ENCODE data around the gene FXYD6.

DNA sequence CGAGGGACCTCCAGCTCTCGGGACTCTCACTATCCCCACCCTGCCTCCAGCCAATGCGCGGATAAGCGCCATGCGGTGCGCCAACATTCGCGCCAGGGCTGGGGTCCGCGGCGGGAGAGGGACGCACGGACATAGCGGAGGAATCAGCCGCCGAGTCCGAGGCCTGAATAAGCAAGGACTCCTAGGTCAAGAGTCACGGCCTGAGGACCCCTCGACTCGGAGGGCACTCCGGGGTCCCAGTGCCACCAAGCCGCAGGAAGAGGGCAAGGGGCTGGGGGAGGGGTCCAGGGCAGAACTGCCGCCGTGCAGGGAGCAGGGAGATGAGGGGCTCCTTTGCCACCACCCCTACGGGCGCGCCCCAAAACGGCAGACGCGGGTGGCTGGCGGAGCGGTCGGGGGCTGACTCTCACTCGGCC is 80.0 kb downstream of the FXYD6 start:
- no peak for TF ChIP-seq SUZ12 (IDR thresholded peaks at IDR 0.05; ENCODE audit: extremely low read depth, insufficient read depth, insufficient read length)
- TF ChIP-seq YY1 (IDR thresholded peaks at IDR 0.05; ENCODE audit: insufficient read depth, insufficient read length), result no peak
- TF ChIP-seq ZNF274 (IDR thresholded peaks at IDR 0.05; ENCODE audit: low read depth, low read length), result no peak
